ENCODE data around the gene ALPP.

- no peak for TF ChIP-seq POLR2A (IDR thresholded peaks at IDR 0.05)
- TF ChIP-seq CTCF (IDR thresholded peaks at IDR 0.05), result no peak
Observed at GRCh38 chr2:232348936-232349335, 29.6 kb upstream of the ALPP start.

Data from vagina (tissue), 2 donors.